ENCODE measurements around the gene CWF19L1.

- TF ChIP-seq BHLHE40 (IDR thresholded peaks at IDR 0.05; ENCODE audit: borderline replicate concordance) (no peak), SP1 (IDR thresholded peaks at IDR 0.05) (no peak), PKNOX1 (IDR thresholded peaks at IDR 0.05) (no peak), CTBP1 (IDR thresholded peaks at IDR 0.05; ENCODE audit: borderline replicate concordance) (no peak), ELF4 (IDR thresholded peaks at IDR 0.05) (no peak), SUZ12 (IDR thresholded peaks at IDR 0.05) (no peak), NFRKB (IDR thresholded peaks at IDR 0.05) (no peak), TARDBP (IDR thresholded peaks at IDR 0.05) (no peak), FOXK2 (IDR thresholded peaks at IDR 0.05) (no peak), FOXA1 (IDR thresholded peaks at IDR 0.05) (no peak), L3MBTL2 (conservative IDR thresholded peaks at IDR 0.05) (no peak), FOXM1 (IDR thresholded peaks at IDR 0.05; ENCODE audit: borderline replicate concordance) (no peak), ZNF384 (IDR thresholded peaks at IDR 0.05) (no peak), HDGF (IDR thresholded peaks at IDR 0.05; ENCODE audit: borderline replicate concordance) (no peak)
Measured at GRCh38 chr10:100307684-100308083, 40.2 kb upstream of the CWF19L1 start.

All from HEK293T (cell line).